HepG2 (cell line): Measurements from ENCODE around the gene TXNDC11. TPM values are rescaled to one million over a fixed set of nuclear protein-coding genes. Genes with fewer than 3 reads are reported as not detected.

Source experiments
- MAFG ChIP-seq: sonication (generic); formaldehyde crosslinking; IDR thresholded peaks from 2 replicates; pipeline ENCODE4 v1.5.1; 2020; ENCODE audit warnings: mild to moderate bottlenecking, missing genetic modification reagents
- MAFK ChIP-seq, 2 experiments: IDR thresholded peaks in 1 of 2; conservative IDR thresholded peaks in 1 of 2; 2 replicates each; pipeline ENCODE4 v1.6.1; 2011; ENCODE audit warnings: improper control_type of control experiment in 2 of 2, low read length in 2 of 2
- MAZ ChIP-seq, 2 experiments: sonication (generic) in 1 of 2; formaldehyde crosslinking in 1 of 2; IDR thresholded peaks; 2 replicates each; pipeline versions ENCODE4 v1.5.0 to v1.6.1; 2012 to 2020; ENCODE audit warnings: low read depth in 2 of 2, mild to moderate bottlenecking in 2 of 2, borderline replicate concordance in 1 of 2, improper control_type of control experiment in 1 of 2, low read length in 1 of 2, missing genetic modification reagents in 1 of 2, moderate library complexity in 1 of 2
- NCOR1 ChIP-seq: fragments of 200-600 bp; sonication (generic); IDR thresholded peaks from 2 replicates; pipeline ENCODE4 v1.7.0; 2017; ENCODE audit warnings: antibody characterized with exemption, low read length, borderline replicate concordance
- PAF1 ChIP-seq: IDR thresholded peaks from 2 replicates; pipeline ENCODE4 v1.6.1; 2016; ENCODE audit warnings: missing genetic modification reagents, missing compliant biosample characterization
- SPEN ChIP-seq: sonication (generic); formaldehyde crosslinking; IDR thresholded peaks from 2 replicates; pipeline ENCODE4 v1.5.1; 2020; ENCODE audit warnings: low read depth, mild to moderate bottlenecking, missing genetic modification reagents
- THAP8 ChIP-seq: sonication (generic); formaldehyde crosslinking; IDR thresholded peaks from 2 replicates; pipeline ENCODE4 v1.5.1; 2020; ENCODE audit warnings: missing genetic modification reagents, mild to moderate bottlenecking, borderline replicate concordance
- ZBTB40 ChIP-seq, 2 experiments: fragments of 450-650 bp in 1 of 2; sonication (generic) in 1 of 2; formaldehyde crosslinking in 1 of 2; IDR thresholded peaks; 2 replicates each; pipeline versions ENCODE4 v1.6.1 to v1.8.0; 2016 to 2022; ENCODE audit warnings: antibody characterized with exemption in 1 of 2, mild to moderate bottlenecking in 1 of 2, missing genetic modification reagents in 1 of 2
- ZNF136 ChIP-seq: sonication (generic); formaldehyde crosslinking; IDR thresholded peaks from 2 replicates; pipeline ENCODE4 v1.8.1; 2022; ENCODE audit warnings: low read depth, mild to moderate bottlenecking, moderate library complexity, missing genetic modification reagents
- ZNF225 ChIP-seq: sonication (generic); formaldehyde crosslinking; IDR thresholded peaks from 2 replicates; pipeline ENCODE4 v1.4.0; 2020; ENCODE audit warnings: mild to moderate bottlenecking, missing genetic modification reagents
- ZNF362 ChIP-seq: sonication (generic); formaldehyde crosslinking; IDR thresholded peaks from 2 replicates; pipeline ENCODE4 v1.4.0; 2020; ENCODE audit warnings: missing genetic modification reagents, mild to moderate bottlenecking, borderline replicate concordance
- ZNF512 ChIP-seq: sonication (generic); formaldehyde crosslinking; IDR thresholded peaks from 2 replicates; pipeline ENCODE4 v1.4.0; 2020; ENCODE audit warnings: mild to moderate bottlenecking, missing genetic modification reagents
- ZNF547 ChIP-seq: sonication (generic); formaldehyde crosslinking; IDR thresholded peaks from 2 replicates; pipeline ENCODE4 v1.5.1; 2020; ENCODE audit warnings: mild to moderate bottlenecking, missing genetic modification reagents
- polyA plus RNA-seq, 8 experiments: library from polyadenylated mRNA; depleted of rRNA in 3 of 8; stranded (reverse) in 7 of 8; unstranded in 1 of 8; fragments of >200 nt; fragmentation: Illumina TruSeq in 4 of 8; extraction: Trizol in 4 of 8; gene quantifications; 2 replicates each; pipeline versions ENCODE4 v1.2.1 to v1.2.3, GENCODE V29; 2011 to 2016; ENCODE audit warnings: low read depth in 4 of 8, missing spikeins in 1 of 8, mixed read lengths in 1 of 8; ENCODE audit not compliant: insufficient read depth in 1 of 8
- total RNA-seq, 5 experiments: library from RNA; depleted of rRNA; stranded (reverse); fragments of >200 nt; fragmentation: Illumina TruSeq; extraction: Trizol; gene quantifications; 2 replicates each; pipeline ENCODE4 v1.2.3, GENCODE V29; 2016; ENCODE audit warnings: low read depth in 1 of 5

The TXNDC11 gene
- total and polyA plus RNA-seq, 2 of the 13 experiments (the other 11 are each of a cell fraction or from before 2014, with no cell fraction given) = 74.9 to 123 TPM

GRCh38 chr16:11742536-11743307 is at the start of gene TXNDC11 (continued):
- no peak for TF ChIP-seq MAFG (CRISPR knock-in tag)
- TF ChIP-seq MAZ (IDR thresholded peaks at IDR 0.05; ENCODE audit: borderline replicate concordance, low read depth, low read length) = peak; percentile 95
- peak; percentile 89 for TF ChIP-seq MAZ (CRISPR knock-in tag; IDR thresholded peaks at IDR 0.05; ENCODE audit: low read depth)
- TF ChIP-seq SPEN = peak; percentile 97
- TF ChIP-seq MAFK (conservative IDR thresholded peaks at IDR 0.05 in 1 of 2, IDR thresholded peaks at IDR 0.05 in 1 of 2; ENCODE audit: low read length in 2 of 2) = no peak
- no peak for TF ChIP-seq ZBTB40 (IDR thresholded peaks at IDR 0.05)
- no peak; the same call in 1 of the 2 replicates for TF ChIP-seq ZBTB40 (CRISPR knock-in tag; IDR thresholded peaks at IDR 0.05)
- peak; percentile 63; the same call in 1 of the 2 replicates for TF ChIP-seq ZNF225 (CRISPR knock-in tag)
- 0 out of 2 replicates have a peak, but pooled peaks have one; percentile 19 for TF ChIP-seq ZNF512
- TF ChIP-seq PAF1 = no peak
- TF ChIP-seq ZNF362 (CRISPR knock-in tag) = no peak; the same call in none of the 2 replicates
- TF ChIP-seq ZNF136 (CRISPR knock-in tag) = peak; percentile 89; the same call in 1 of the 2 replicates
- TF ChIP-seq THAP8 (CRISPR knock-in tag) = 0 out of 2 replicates have a peak, but pooled peaks have one; percentile 1
- peak; percentile 87 for TF ChIP-seq ZNF547
- TF ChIP-seq NCOR1 = peak; percentile 63; the same call in 1 of the 2 replicates
